HG03095 (cell line): ENCODE measurements around the gene TSPAN19.
A peak's percentile ranks its signal among the peaks of the same experiment; 100 is the strongest.
"Not testable (repeated sequence)": the region's sequence is repeated elsewhere in the genome, so short reads cannot be mapped to it uniquely, and the experiment has no call there.

ENCODE experiments used
- ATAC-seq: cut with Tn5 transposase; IDR thresholded peaks from one replicate; pipeline ENCODE4 v1.9.1; 2021; ENCODE audit warnings: moderate library complexity; ENCODE audit not compliant: unreplicated experiment

TSPAN19 gene

GRCh38 chr12:85036234-85036707 lies at the start of gene TSPAN19, which contains the start of gene LRRIQ1:
Gene TSPAN19 (minus strand): TSS chr12:85036277. CDS start chr12:85029946, 6,331 bp downstream.
Gene LRRIQ1 (plus strand): TSS chr12:85036351. CDS start chr12:85038177, 1,826 bp downstream.
- ATAC-seq: peak; percentile 94

GRCh38 chr12:85085066-85085465 lies 49.0 kb upstream of the TSPAN19 start:
- no peak for ATAC-seq

- ATAC-seq: peak; percentile 91
Observed at GRCh38 chr12:85076688-85077430, 40.8 kb upstream of the TSPAN19 start.

- no peak for ATAC-seq
Observed at GRCh38 chr12:85072826-85073225, 36.7 kb upstream of the TSPAN19 start.

- no peak for ATAC-seq
Observed at GRCh38 chr12:85065837-85066482, 29.9 kb upstream of the TSPAN19 start.

GRCh38 chr12:85060916-85061315 lies 24.8 kb upstream of the TSPAN19 start:
- no peak for ATAC-seq

GRCh38 chr12:85059594-85059993 lies 23.5 kb upstream of the TSPAN19 start:
- ATAC-seq: no peak

GRCh38 chr12:85058339-85058738 lies 22.3 kb upstream of the TSPAN19 start:
- ATAC-seq: no peak

GRCh38 chr12:85057370-85057963 lies 21.4 kb upstream of the TSPAN19 start:
- ATAC-seq: peak; percentile 90

GRCh38 chr12:85043829-85044228 lies 7.8 kb upstream of the TSPAN19 start:
- ATAC-seq: no peak

- no peak for ATAC-seq
Observed at GRCh38 chr12:85041395-85041794, 5.3 kb upstream of the TSPAN19 start.

GRCh38 chr12:85036733-85037132 lies 656 bp upstream of the TSPAN19 start:
- ATAC-seq: no peak

GRCh38 chr12:85029456-85029855 lies 6.6 kb downstream of the TSPAN19 start:
- ATAC-seq: no peak

- no peak for ATAC-seq
Observed at GRCh38 chr12:85018098-85018497, 18.0 kb downstream of the TSPAN19 start.

GRCh38 chr12:85017618-85018017 lies 18.5 kb downstream of the TSPAN19 start:
- ATAC-seq: no peak

GRCh38 chr12:85017133-85017532 lies 18.9 kb downstream of the TSPAN19 start:
- no peak for ATAC-seq

- no peak for ATAC-seq
Observed at GRCh38 chr12:85016413-85016812, 19.7 kb downstream of the TSPAN19 start.

- no peak for ATAC-seq
Observed at GRCh38 chr12:85007836-85008235, 28.2 kb downstream of the TSPAN19 start.

GRCh38 chr12:85006206-85006605 lies 29.9 kb downstream of the TSPAN19 start:
- no peak for ATAC-seq

- no peak for ATAC-seq
Observed at GRCh38 chr12:85005615-85006014, 30.5 kb downstream of the TSPAN19 start.

- not testable (repeated sequence) for ATAC-seq
Observed at GRCh38 chr12:85005047-85005446, 31.0 kb downstream of the TSPAN19 start.

- no peak for ATAC-seq
Observed at GRCh38 chr12:85004204-85004603, 31.9 kb downstream of the TSPAN19 start.
